Motor neuron (in vitro differentiated cells): ENCODE results near the gene PACRG. TPM values are rescaled to one million over a fixed set of nuclear protein-coding genes. Genes with fewer than 3 reads are reported as not detected.
A peak's percentile ranks its signal among the peaks of the same experiment; 100 is the strongest.

Experiments
- ATAC-seq, 8 experiments: fragments of 200-7000 bp; cut with Tn5 transposase; replicated peaks in 6 of 8; 2 replicates each; pipeline ENCODE4 v1.8.0; 2021; ENCODE audit warnings: mild to moderate bottlenecking in 8 of 8, moderate library complexity in 8 of 8
- H3K27ac ChIP-seq, 2 donors: fragments of 250-450 bp; sonication (Bioruptor Pico); 2 replicates each; pipeline ENCODE4 v1.9.0; 2021; ENCODE audit warnings: antibody characterized with exemption in 2 of 2, mild to moderate bottlenecking in 2 of 2, moderate library complexity in 1 of 2
- H3K4me1 ChIP-seq, 2 donors: fragments of 250-450 bp; sonication (Bioruptor Pico); replicated peaks in 1 of 2; 2 replicates each; pipeline ENCODE4 v1.6.1; 2021; ENCODE audit warnings: antibody characterized with exemption in 2 of 2, mild to moderate bottlenecking in 2 of 2, moderate library complexity in 1 of 2
- H3K4me3 ChIP-seq, 5 donors: fragments of 250-450 bp; sonication (Bioruptor Pico); 2 replicates each; pipeline ENCODE4 v1.9.0; 2021; ENCODE audit warnings: antibody characterized with exemption in 5 of 5, mild to moderate bottlenecking in 5 of 5, moderate library complexity in 4 of 5
- WGBS, 10 experiments: fragments of 450-650 bp; shearing (Covaris generic); methylation state at CpG; one replicate each; pipeline ENCODE4 v1.0.0; 2022; 5-methylcytosine and 5-hydroxymethylcytosine counted together
- in situ Hi-C, 9 experiments: fragments of 400-800 bp; cut with MboI; loops; one replicate each; pipeline ENCODE4 v1.15.0; 2021; ENCODE audit warnings: low sequenced_read_pairs in 9 of 9, low pct_unique_long_range_greater_than_20kb in 2 of 9; ENCODE audit not compliant: unreplicated experiment in 9 of 9
- total RNA-seq, 8 experiments: library from RNA; unstranded; fragments of 300-600 nt; gene quantifications; 2 replicates each; pipeline versions ENCODE4 v1.2.3 to v1.2.4, GENCODE V29; 2022

PACRG gene
- total RNA-seq, 8 experiments from 2014 or later: 4.7 to 47.9 (median 11.9) TPM; not detected in 3

GRCh38 chr6:163132050-163132750 lies 404.4 kb downstream of the PACRG start:
- 8 to 100% (median 80%) methylated on average over 1 to 2 of the region's 2 CpGs; no CpG with 5 or more reads in 3 of the 10 experiments for WGBS, 10 experiments
- Histone ChIP-seq H3K4me3 (no peak overlapping the region), H3K4me1 (peaks cover 3 to 5% of the 10 kb centered on the region in 2 donors), H3K27ac (no peak overlapping the region)
- ATAC-seq: peak in 1 of 8 experiments; percentile 42
- in situ Hi-C loops: no loop called here

- H3K4me1 ChIP-seq: peaks cover 3 to 5% of the 10 kb centered on the region in 2 donors
- no peak overlapping the region for H3K27ac ChIP-seq
- ATAC-seq: peak in 3 of 8 experiments; percentile 39 to 60 (median 53)
- 33 to 100% (median 80%) methylated on average over 1 of the region's 1 CpG; no CpG with 5 or more reads in 3 of the 10 experiments for WGBS, 10 experiments
- H3K4me3 ChIP-seq: no peak overlapping the region
- in situ Hi-C loops: no loop called here
These were observed 405.2 kb downstream of the PACRG start for GRCh38 chr6:163133017-163133416.

- WGBS, 10 experiments: 6 to 100% (median 84%) methylated on average over 2 to 6 of the region's 6 CpGs
- H3K27ac ChIP-seq: no peak overlapping the region
- in situ Hi-C loops: no loop called here
- H3K4me3 ChIP-seq: no peak overlapping the region
- ATAC-seq: peak in 1 of 8 experiments; percentile 18
- H3K4me1 ChIP-seq: peaks cover 3 to 5% of the 10 kb centered on the region in 2 donors
These were observed 405.9 kb downstream of the PACRG start for GRCh38 chr6:163133691-163134090.

GRCh38 chr6:163136681-163137397 lies 409.1 kb downstream of the PACRG start:
- in situ Hi-C loops: no loop called here
- H3K4me1 ChIP-seq: peaks cover 3 to 5% of the 10 kb centered on the region in 2 donors
- 0 to 93% (median 56%) methylated on average over 2 to 10 of the region's 10 CpGs for WGBS, 10 experiments
- H3K4me3 ChIP-seq: no peak overlapping the region
- ATAC-seq: peak in 3 of 8 experiments; percentile 14 to 59 (median 27)
- H3K27ac ChIP-seq: no peak overlapping the region

- Histone ChIP-seq H3K27ac (no peak overlapping the region), H3K4me1 (peaks cover 3 to 5% of the 10 kb centered on the region in 2 donors), H3K4me3 (no peak overlapping the region)
- WGBS, 10 experiments: 61 to 100% (median 81%) methylated on average over 2 to 12 of the region's 21 CpGs; no CpG with 5 or more reads in 2 of the 10 experiments
- ATAC-seq: peak in 2 of 8 experiments; percentile 30 to 33
- in situ Hi-C loops: no loop called here
These were observed 409.7 kb downstream of the PACRG start for GRCh38 chr6:163137398-163137881.

GRCh38 chr6:163146036-163146435 lies 418.3 kb downstream of the PACRG start:
- ATAC-seq: peak in 1 of 8 experiments; percentile 27
- Histone ChIP-seq H3K4me3 (no peak overlapping the region), H3K27ac (no peak overlapping the region), H3K4me1 (peaks cover 2 to 5% of the 10 kb centered on the region in 2 donors)
- in situ Hi-C loops: no loop called here
- 0 to 94% (median 73%) methylated on average over 2 to 4 of the region's 4 CpGs; no CpG with 5 or more reads in 1 of the 10 experiments for WGBS, 10 experiments

- in situ Hi-C loops: no loop called here
- Histone ChIP-seq H3K4me3 (no peak overlapping the region), H3K4me1 (peaks cover 8 to 11% of the 10 kb centered on the region in 2 donors), H3K27ac (no peak overlapping the region)
- WGBS, 10 experiments: 0 to 92% (median 64%) methylated on average over 1 to 4 of the region's 4 CpGs; no CpG with 5 or more reads in 2 of the 10 experiments
- peak in 6 of 8 experiments; percentile 8 to 96 (median 77) for ATAC-seq
These were observed 420.2 kb downstream of the PACRG start for GRCh38 chr6:163147994-163148393.

- in situ Hi-C loops: no loop called here
- H3K4me1 ChIP-seq: peaks cover 8 to 11% of the 10 kb centered on the region in 2 donors
- peak in 4 of 8 experiments; percentile 14 to 68 (median 44) for ATAC-seq
- WGBS, 10 experiments: 38 to 100% (median 90%) methylated on average over 1 to 7 of the region's 24 CpGs; no CpG with 5 or more reads in 1 of the 10 experiments
- no peak overlapping the region for H3K4me3 ChIP-seq
- H3K27ac ChIP-seq: no peak overlapping the region
These were observed 420.9 kb downstream of the PACRG start for GRCh38 chr6:163148451-163149278.

- 73% methylated on average over 3 of the region's 35 CpGs; no CpG with 5 or more reads in 9 of the 10 experiments for WGBS, 10 experiments
- in situ Hi-C loops: no loop called here
- no peak for ATAC-seq
- no peak overlapping the region for H3K27ac ChIP-seq
- no peak overlapping the region for H3K4me3 ChIP-seq
- H3K4me1 ChIP-seq: peaks cover 8 to 11% of the 10 kb centered on the region in 2 donors
These were observed 421.6 kb downstream of the PACRG start for GRCh38 chr6:163149279-163149848.

- 0 to 73% (median 27%) methylated on average over 1 to 6 of the region's 6 CpGs for WGBS, 10 experiments
- Histone ChIP-seq H3K4me3 (no peak overlapping the region), H3K27ac (peak overlapping the region in 1 of 2 donors; percentile 9), H3K4me1 (peaks cover 8 to 11% of the 10 kb centered on the region in 2 donors)
- peak in 6 of 8 experiments; percentile 12 to 99 (median 78) for ATAC-seq
- in situ Hi-C loops: loop anchor here in 1 of 9 experiments (25.0 kb wide), 1 partner anchor 239 kb away; no protein-coding TSS in a partner anchor
These were observed 423.4 kb downstream of the PACRG start for GRCh38 chr6:163151212-163151611.

GRCh38 chr6:163152701-163153100 lies 424.9 kb downstream of the PACRG start:
- no peak overlapping the region for H3K27ac ChIP-seq
- H3K4me1 ChIP-seq: peaks cover 8 to 11% of the 10 kb centered on the region in 2 donors
- no peak for ATAC-seq
- 30 to 100% (median 89%) methylated on average over 1 to 6 of the region's 6 CpGs; no CpG with 5 or more reads in 1 of the 10 experiments for WGBS, 10 experiments
- H3K4me3 ChIP-seq: no peak overlapping the region
- in situ Hi-C loops: loop anchor here in 1 of 9 experiments (25.0 kb wide), 1 partner anchor 240 kb away; no protein-coding TSS in a partner anchor

GRCh38 chr6:163159110-163159509 lies 431.3 kb downstream of the PACRG start:
- H3K4me3 ChIP-seq: no peak overlapping the region
- no peak overlapping the region for H3K27ac ChIP-seq
- 14 to 100% (median 100%) methylated on average over 1 of the region's 1 CpG; no CpG with 5 or more reads in 3 of the 10 experiments for WGBS, 10 experiments
- in situ Hi-C loops: loop anchor here in 1 of 9 experiments (25.0 kb wide), 1 partner anchor 247 kb away; no protein-coding TSS in a partner anchor
- ATAC-seq: no peak
- H3K4me1 ChIP-seq: peaks cover 0 to 3% of the 10 kb centered on the region in 2 donors
